SU-DHL-6 (cell line): Measurements from ENCODE around the gene SCFD2.

Source experiments
- H2AFZ ChIP-seq: fragments of 200-600 bp; sonication (generic); 2 replicates; pipeline ENCODE4 v1.6.1; 2014; ENCODE audit warnings: low read depth, mild to moderate bottlenecking, moderate library complexity, mixed read lengths, antibody characterized with exemption, low read length; ENCODE audit not compliant: severe bottlenecking
- H3F3A ChIP-seq: fragments of 200-600 bp; shearing (Covaris generic); 2 replicates; pipeline ENCODE4 v1.6.0; 2016; ENCODE audit warnings: antibody characterized with exemption, mild to moderate bottlenecking; ENCODE audit not compliant: insufficient read depth
- H3K27ac ChIP-seq: fragments of 200-600 bp; sonication (generic); 2 replicates; pipeline ENCODE4 v1.5.1; 2016; ENCODE audit warnings: low read depth, mild to moderate bottlenecking, low read length, moderate library complexity, mixed read lengths
- H3K27me3 ChIP-seq: fragments of 200-600 bp; sonication (generic), shearing (Covaris generic); 2 replicates; pipeline ENCODE4 v1.6.0; 2014; ENCODE audit warnings: mild to moderate bottlenecking, low read length
- H3K36me3 ChIP-seq: fragments of 200-600 bp; sonication (generic); 2 replicates; pipeline ENCODE4 v1.6.1; 2014; ENCODE audit warnings: mild to moderate bottlenecking, low read length, mixed read lengths
- H3K4me2 ChIP-seq: fragments of 300-600, 200-600 bp; shearing (Covaris generic), sonication (generic); 2 replicates; pipeline ENCODE4 v1.6.0; 2014; ENCODE audit warnings: low read length, low read depth, mild to moderate bottlenecking; ENCODE audit not compliant: poor library complexity, severe bottlenecking
- H3K4me3 ChIP-seq: fragments of 200-600 bp; sonication (generic); 2 replicates; pipeline ENCODE4 v1.5.1; 2014; ENCODE audit warnings: antibody characterized with exemption, low read length, mild to moderate bottlenecking, mixed read lengths; ENCODE audit not compliant: insufficient read depth, poor library complexity, severe bottlenecking
- H3K79me2 ChIP-seq: fragments of 200-600 bp; sonication (generic); 2 replicates; pipeline ENCODE4 v1.6.1; 2014; ENCODE audit warnings: mild to moderate bottlenecking, low read length, moderate library complexity; ENCODE audit not compliant: insufficient read depth
- H3K9ac ChIP-seq: fragments of 200-600 bp; sonication (generic); 2 replicates; pipeline ENCODE4 v1.7.0; 2014; ENCODE audit warnings: mild to moderate bottlenecking, low read length
- H3K9me2 ChIP-seq: fragments of 200-600 bp; sonication (generic); replicated peaks from 2 replicates; pipeline ENCODE4 v1.6.1; 2014; ENCODE audit warnings: low read length; ENCODE audit not compliant: insufficient read depth
- H3K9me3 ChIP-seq: fragments of 200-600 bp; sonication (generic); 2 replicates; pipeline ENCODE4 v1.6.1; 2014; ENCODE audit warnings: low read length, mixed read lengths; ENCODE audit not compliant: insufficient read depth
- H4K20me1 ChIP-seq: fragments of 200-600 bp; sonication (generic); 2 replicates; pipeline ENCODE4 v1.6.1; 2014; ENCODE audit warnings: low read depth, mild to moderate bottlenecking, antibody characterized with exemption, low read length, moderate library complexity, mixed read lengths
- CTCF ChIP-seq: fragments of 200-600 bp; sonication (generic); IDR thresholded peaks from one replicate; pipeline ENCODE4 v1.5.1; 2017; ENCODE audit warnings: antibody characterized with exemption, mild to moderate bottlenecking, low read length, moderate library complexity; ENCODE audit not compliant: insufficient read depth, poor library complexity, severe bottlenecking
- EZH2phosphoT487 ChIP-seq: fragments of 200-600 bp; sonication (generic), shearing (Covaris generic); conservative IDR thresholded peaks from 2 replicates; pipeline ENCODE4 v1.6.1; 2018; ENCODE audit warnings: mild to moderate bottlenecking, antibody characterized with exemption, low read length, moderate library complexity, mixed read lengths

SCFD2 gene

GRCh38 chr4:52959541-52959940 lies 406.3 kb downstream of the SCFD2 start:
- H3K4me3 ChIP-seq = no peak overlapping the region
- H3K79me2 ChIP-seq = no peaks in the 10 kb centered on the region
- no peak for TF ChIP-seq CTCF
- TF ChIP-seq EZH2phosphoT487 = no peak
- no peaks in the 10 kb centered on the region for H4K20me1 ChIP-seq
- H3K36me3 ChIP-seq = no peaks in the 10 kb centered on the region
- no peaks in the 10 kb centered on the region for H3F3A ChIP-seq
- no peaks in the 10 kb centered on the region for H3K9me2 ChIP-seq
- H3K9me3 ChIP-seq = no peaks in the 10 kb centered on the region
- no peak overlapping the region for H3K27ac ChIP-seq
- no peaks in the 10 kb centered on the region for H3K27me3 ChIP-seq
- no peak overlapping the region for H3K9ac ChIP-seq
- H3K4me2 ChIP-seq = no peak overlapping the region
- no peak overlapping the region for H2AFZ ChIP-seq

- Histone ChIP-seq H2AFZ (no peak overlapping the region), H3K4me2 (no peak overlapping the region)
- TF ChIP-seq CTCF (no peak), EZH2phosphoT487 (no peak)
These were observed 407.8 kb downstream of the SCFD2 start for GRCh38 chr4:52957835-52958631.

GRCh38 chr4:52957220-52957686 lies 408.6 kb downstream of the SCFD2 start:
- no peaks in the 10 kb centered on the region for H3K9me3 ChIP-seq
- no peaks in the 10 kb centered on the region for H3K79me2 ChIP-seq
- H3K36me3 ChIP-seq = no peaks in the 10 kb centered on the region
- H2AFZ ChIP-seq = no peak overlapping the region
- H3F3A ChIP-seq = no peaks in the 10 kb centered on the region
- no peak overlapping the region for H3K9ac ChIP-seq
- H4K20me1 ChIP-seq = no peaks in the 10 kb centered on the region
- TF ChIP-seq CTCF (no peak), EZH2phosphoT487 (no peak)
- H3K27me3 ChIP-seq = no peaks in the 10 kb centered on the region
- no peak overlapping the region for H3K27ac ChIP-seq
- no peak overlapping the region for H3K4me3 ChIP-seq
- H3K9me2 ChIP-seq = no peaks in the 10 kb centered on the region
- H3K4me2 ChIP-seq = no peak overlapping the region

More at GRCh38 chr4:52957835-52958631, 407.8 kb downstream of the SCFD2 start:
- H3K36me3 ChIP-seq = no peaks in the 10 kb centered on the region
- H3K27me3 ChIP-seq = no peaks in the 10 kb centered on the region
- H3F3A ChIP-seq = no peaks in the 10 kb centered on the region
- H3K9me3 ChIP-seq = no peaks in the 10 kb centered on the region
- H3K9ac ChIP-seq = no peak overlapping the region
- no peak overlapping the region for H3K27ac ChIP-seq
- H3K9me2 ChIP-seq = no peaks in the 10 kb centered on the region
- no peaks in the 10 kb centered on the region for H3K79me2 ChIP-seq
- no peak overlapping the region for H3K4me3 ChIP-seq
- H4K20me1 ChIP-seq = no peaks in the 10 kb centered on the region
